OCI-LY7 (cell line): ENCODE measurements around the gene MTERF4. TPM values are rescaled to one million over a fixed set of nuclear protein-coding genes. Genes with fewer than 3 reads are reported as not detected.

Source experiments
- BruUV-seq: library from RNA; stranded (reverse); fragments of 400-500 nt; replicated peaks from 2 replicates; lab custom pipeline; 2021; lab: Mats Ljungman, UMichigan
- CTCF ChIA-PET: fragments of 300-600 bp; sonication (Branson Sonifier 250); formaldehyde crosslinking; loops from one replicate; lab custom pipeline; 2022; ENCODE audit warnings: antibody characterized with exemption; ENCODE audit not compliant: unreplicated experiment; lab: Charles Lee
- POLR2A ChIA-PET: fragments of 300-600 bp; sonication (Branson Sonifier 250); formaldehyde crosslinking; loops from one replicate; lab custom pipeline; 2022; ENCODE audit warnings: antibody characterized with exemption; lab: Charles Lee
- DNase-seq: peaks from one replicate; pipeline ENCODE4 v3.0.0-alpha.2; 2015; ENCODE audit warnings: low spot score
- H2AFZ ChIP-seq: fragments of 200-600 bp; sonication (generic), shearing (Covaris generic); 2 replicates; pipeline ENCODE4 v1.6.1; 2014; ENCODE audit warnings: mild to moderate bottlenecking, antibody characterized with exemption, low read length, moderate library complexity
- H3K27ac ChIP-seq: fragments of 200-600 bp; sonication (generic); 2 replicates; pipeline ENCODE4 v1.5.1; 2014; ENCODE audit warnings: mixed run types, low read depth, mild to moderate bottlenecking, moderate library complexity, low read length, inconsistent platforms; ENCODE audit not compliant: poor library complexity, severe bottlenecking
- H3K36me3 ChIP-seq: fragments of 200-600 bp; sonication (generic); 2 replicates; pipeline ENCODE4 v1.6.1; 2014; ENCODE audit warnings: mild to moderate bottlenecking, antibody characterized with exemption, low read length, moderate library complexity, mixed read lengths; ENCODE audit not compliant: insufficient read depth
- H3K4me1 ChIP-seq: fragments of 200-600 bp; sonication (generic); 2 replicates; pipeline ENCODE4 v1.5.1; 2014; ENCODE audit warnings: mild to moderate bottlenecking, low read length; ENCODE audit not compliant: insufficient read depth, poor library complexity, severe bottlenecking
- H3K4me2 ChIP-seq: fragments of 200-600 bp; sonication (generic); 2 replicates; pipeline ENCODE4 v1.6.1; 2014; ENCODE audit warnings: mild to moderate bottlenecking, low read length
- H3K4me3 ChIP-seq: fragments of 200-600 bp; sonication (generic); 2 replicates; pipeline ENCODE4 v1.5.1; 2014; ENCODE audit warnings: mild to moderate bottlenecking, low read depth, low read length; ENCODE audit not compliant: poor library complexity, severe bottlenecking
- H3K79me2 ChIP-seq: fragments of 200-600 bp; sonication (generic); 2 replicates; pipeline ENCODE4 v1.6.1; 2016; ENCODE audit warnings: low read depth, mild to moderate bottlenecking, low read length, moderate library complexity, mixed read lengths; ENCODE audit not compliant: insufficient read depth
- H3K9me2 ChIP-seq: fragments of 200-600 bp; sonication (generic); 2 replicates; pipeline ENCODE4 v1.6.1; 2016; ENCODE audit warnings: mild to moderate bottlenecking, low read length, mixed read lengths; ENCODE audit not compliant: insufficient read depth
- H3K9me3 ChIP-seq: fragments of 200-600 bp; sonication (generic); 2 replicates; pipeline ENCODE4 v1.6.1; 2014; ENCODE audit warnings: mild to moderate bottlenecking, mixed run types, low read length, mixed read lengths
- H4K20me1 ChIP-seq: fragments of 200-600 bp; sonication (generic); 2 replicates; pipeline ENCODE4 v1.6.1; 2014; ENCODE audit warnings: mild to moderate bottlenecking, antibody characterized with exemption, low read length, moderate library complexity, mixed read lengths; ENCODE audit not compliant: insufficient read depth
- EZH2phosphoT487 ChIP-seq: fragments of 200-600 bp; sonication (generic); IDR thresholded peaks from 2 replicates; pipeline ENCODE4 v1.6.1; 2018; ENCODE audit warnings: low read depth, borderline replicate concordance, mild to moderate bottlenecking, mixed run types, antibody characterized with exemption, low read length, moderate library complexity, mixed read lengths
- intact Hi-C: fragments of 100-400 bp; cut with micrococcal nuclease; formaldehyde crosslinking; loops from one replicate; pipeline ENCODE4 v1.10.0; 2022; ENCODE audit not compliant: unreplicated experiment
- total RNA-seq, 2 experiments: library from RNA; depleted of rRNA in 1 of 2; stranded (reverse); fragments of >200 nt in 1 of 2; shearing (Covaris generic) in 1 of 2; gene quantifications; 2 replicates each; pipeline ENCODE4 v1.2.3, GENCODE V29; 2014 to 2022
- TF ChIP-seq, protein P1 (sequence below): fragments of 200-600 bp; sonication (generic); conservative IDR thresholded peaks from 2 replicates; pipeline ENCODE4 v1.5.1; 2014; ENCODE audit warnings: mild to moderate bottlenecking, antibody characterized with exemption, low read length, moderate library complexity, mixed read lengths

Gene MTERF4
- total RNA-seq, 2 experiments from 2014 or later, result 48.2 to 58.9 TPM

DNA sequence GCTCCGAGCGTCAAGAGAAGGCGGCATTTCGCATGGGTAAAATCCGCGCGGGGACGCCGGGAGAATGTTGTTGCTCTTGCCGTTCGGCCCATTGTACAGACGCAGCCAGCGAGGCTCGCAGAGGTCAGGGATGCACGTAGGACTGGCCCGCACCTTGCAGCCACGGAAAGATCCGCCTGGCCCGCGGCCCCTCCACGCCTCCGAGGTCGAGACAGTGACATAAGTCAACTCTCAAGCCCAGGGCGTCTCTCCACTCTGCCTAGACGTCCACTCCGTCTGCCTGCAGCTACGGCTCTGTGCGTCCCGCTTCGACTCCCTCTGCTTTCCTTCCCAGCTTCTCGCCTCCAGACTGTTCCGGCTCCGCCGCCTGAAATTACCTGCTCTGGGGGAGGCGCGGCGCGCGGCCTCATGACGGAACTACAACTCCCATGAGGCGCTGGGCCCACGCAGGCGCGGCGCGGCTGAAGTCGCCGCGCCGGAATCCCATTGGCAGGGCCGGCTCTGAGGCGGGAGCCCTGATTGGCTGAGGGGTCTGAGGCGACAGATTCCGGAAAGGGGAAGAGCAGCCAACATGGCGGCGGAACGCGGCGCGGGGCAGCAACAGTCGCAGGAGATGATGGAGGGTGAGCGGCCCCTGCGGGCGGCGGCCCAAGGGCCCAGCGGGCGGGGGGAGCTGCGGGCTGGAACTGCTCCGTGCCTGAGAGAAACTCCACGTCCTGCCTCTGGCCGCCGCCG is 48.0 kb upstream of the MTERF4 start, which contains the start of gene PPP1R7:
TSS of gene PPP1R7 (plus strand) at position 543 of the 735 bp plus-strand sequence. CDS start at position 572, 29 bp downstream.
- peak within 1 kb of the TSS; percentile 35 for H3K27ac ChIP-seq
- ChIA-PET POLR2A (interaction anchor here (0.6 to 1.0 kb wide), 3 partner anchors 49 to 356 kb away, joined by 3 to 8 read pairs (median 4); no protein-coding TSS in a partner anchor), CTCF (no interaction called here)

DNA sequence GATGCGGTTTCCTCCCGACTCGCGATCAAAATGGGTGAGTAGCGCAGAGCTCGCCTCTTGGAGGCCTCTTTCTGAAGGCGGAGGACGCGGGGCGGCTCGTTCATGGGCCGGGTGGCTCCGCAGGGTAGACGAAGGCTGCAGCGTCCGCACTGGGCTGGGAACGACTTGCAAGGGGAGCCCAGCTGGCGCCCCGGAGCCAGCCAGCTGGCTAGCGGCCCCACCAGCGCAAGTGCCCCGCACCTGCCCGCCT is 47.5 kb upstream of the MTERF4 start:
- intact Hi-C loops, result loop anchor here (10.0 kb wide), 1 partner anchor 735 kb away; no protein-coding TSS in a partner anchor
- no peak for DNase-seq
- Histone ChIP-seq H4K20me1 (peaks cover 16% of the 10 kb centered on the region), H3K9me2 (no peaks in the 10 kb centered on the region), H3K79me2 (peaks cover 40% of the 10 kb centered on the region; the same call in 1 of the 2 replicates), H3K9me3 (no peaks in the 10 kb centered on the region), H3K27ac (peak overlapping the region; percentile 35), H2AFZ (peak overlapping the region; percentile 86), H3K4me2 (peak overlapping the region; percentile 83), H3K36me3 (peaks cover 12% of the 10 kb centered on the region), H3K4me3 (peak overlapping the region; percentile 94), H3K4me1 (peaks cover 37% of the 10 kb centered on the region)
- TF ChIP-seq EZH2phosphoT487, result no peak
- TF ChIP-seq, protein P1, sequence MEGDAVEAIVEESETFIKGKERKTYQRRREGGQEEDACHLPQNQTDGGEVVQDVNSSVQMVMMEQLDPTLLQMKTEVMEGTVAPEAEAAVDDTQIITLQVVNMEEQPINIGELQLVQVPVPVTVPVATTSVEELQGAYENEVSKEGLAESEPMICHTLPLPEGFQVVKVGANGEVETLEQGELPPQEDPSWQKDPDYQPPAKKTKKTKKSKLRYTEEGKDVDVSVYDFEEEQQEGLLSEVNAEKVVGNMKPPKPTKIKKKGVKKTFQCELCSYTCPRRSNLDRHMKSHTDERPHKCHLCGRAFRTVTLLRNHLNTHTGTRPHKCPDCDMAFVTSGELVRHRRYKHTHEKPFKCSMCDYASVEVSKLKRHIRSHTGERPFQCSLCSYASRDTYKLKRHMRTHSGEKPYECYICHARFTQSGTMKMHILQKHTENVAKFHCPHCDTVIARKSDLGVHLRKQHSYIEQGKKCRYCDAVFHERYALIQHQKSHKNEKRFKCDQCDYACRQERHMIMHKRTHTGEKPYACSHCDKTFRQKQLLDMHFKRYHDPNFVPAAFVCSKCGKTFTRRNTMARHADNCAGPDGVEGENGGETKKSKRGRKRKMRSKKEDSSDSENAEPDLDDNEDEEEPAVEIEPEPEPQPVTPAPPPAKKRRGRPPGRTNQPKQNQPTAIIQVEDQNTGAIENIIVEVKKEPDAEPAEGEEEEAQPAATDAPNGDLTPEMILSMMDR, result no peak
- ChIA-PET POLR2A (interaction anchor here (1.0 kb wide), 1 partner anchor 48 kb away, joined by 4 read pairs; no protein-coding TSS in a partner anchor), CTCF (no interaction called here)
- no TSS peak for BruUV-seq

More for the DNA sequence above, 48.0 kb upstream of the MTERF4 start, which contains the start of gene PPP1R7:
- no peaks in the 10 kb centered on the region for H3K9me2 ChIP-seq
- peaks cover 40% of the 10 kb centered on the region; the same call in 1 of the 2 replicates for H3K79me2 ChIP-seq
- TF ChIP-seq, protein P1, result no peak
- TF ChIP-seq EZH2phosphoT487, result no peak
- peaks cover 37% of the 10 kb centered on the region for H3K4me1 ChIP-seq
- peak; percentile 96 for DNase-seq
- intact Hi-C loops, result loop anchor here (1.0 to 10.0 kb wide), 2 partner anchors 48 to 735 kb away; partner anchors contain the start of gene MTERF4
- peaks cover 13% of the 10 kb centered on the region for H3K36me3 ChIP-seq
- peak within 1 kb of the TSS; percentile 86 for H2AFZ ChIP-seq
- BruUV-seq, result no TSS peak
- H3K4me3 ChIP-seq, result peak within 1 kb of the TSS; percentile 94
- peak within 1 kb of the TSS; percentile 95 for H3K4me2 ChIP-seq
- H3K9me3 ChIP-seq, result no peaks in the 10 kb centered on the region
- peaks cover 16% of the 10 kb centered on the region for H4K20me1 ChIP-seq
